HG03521 (cell line): ENCODE measurements around the gene UQCR11.
"Not testable (repeated sequence)": the region's sequence is repeated elsewhere in the genome, so short reads cannot be mapped to it uniquely, and the experiment has no call there.

ENCODE experiments used
- ATAC-seq: cut with Tn5 transposase; IDR thresholded peaks from one replicate; pipeline ENCODE4 v1.9.1; 2021; ENCODE audit warnings: mild to moderate bottlenecking, moderate library complexity; ENCODE audit not compliant: unreplicated experiment

Gene UQCR11

DNA sequence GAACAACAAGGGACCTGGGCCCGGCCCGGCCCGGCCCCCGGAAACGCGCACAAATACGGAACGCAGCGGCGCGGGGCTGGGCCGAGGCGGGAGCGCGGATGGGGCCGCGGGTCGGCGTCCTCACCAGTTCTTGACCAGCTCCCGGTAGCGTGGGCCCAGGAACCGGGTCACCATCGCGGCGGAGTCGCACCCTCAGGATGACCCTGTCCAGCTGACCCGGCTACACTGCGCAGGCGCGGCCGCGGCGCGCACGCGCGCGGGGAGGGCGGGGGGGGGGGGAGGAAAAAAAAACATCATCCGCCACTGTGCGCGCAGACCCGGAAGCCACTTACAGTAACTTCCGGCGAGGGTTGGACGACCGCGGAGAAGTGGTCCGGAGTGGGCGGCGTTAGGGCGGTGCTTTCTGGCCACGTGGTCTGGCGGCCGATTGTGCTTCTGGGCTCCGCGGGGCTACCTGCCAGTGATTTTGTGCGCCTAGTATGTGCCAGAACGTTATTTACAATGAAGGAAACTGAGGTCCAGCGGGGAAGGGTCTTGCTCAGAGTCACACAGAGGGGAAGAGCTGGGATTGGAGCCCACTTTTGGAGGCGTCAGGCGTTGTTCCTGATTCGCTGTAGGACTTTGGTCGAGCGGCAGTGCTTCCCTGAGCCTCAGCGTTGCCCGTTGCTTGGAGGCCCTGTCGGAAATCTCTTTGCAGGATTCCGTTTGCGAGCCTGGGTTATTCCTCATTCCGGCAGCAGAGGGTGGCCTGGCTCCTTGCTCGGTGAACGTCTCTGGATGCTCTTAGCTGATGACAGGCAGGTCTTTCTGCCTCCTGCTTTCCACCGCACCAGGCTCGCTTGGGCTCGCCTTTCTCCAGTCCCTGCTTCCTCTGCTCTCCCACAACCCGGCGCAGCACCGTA lies at the start of gene UQCR11:
UQCR11 (minus strand) TSS at position 227 of the 902 bp plus-strand sequence; CDS start at position 174, 53 bp downstream.
- peak; percentile 88 for ATAC-seq

DNA sequence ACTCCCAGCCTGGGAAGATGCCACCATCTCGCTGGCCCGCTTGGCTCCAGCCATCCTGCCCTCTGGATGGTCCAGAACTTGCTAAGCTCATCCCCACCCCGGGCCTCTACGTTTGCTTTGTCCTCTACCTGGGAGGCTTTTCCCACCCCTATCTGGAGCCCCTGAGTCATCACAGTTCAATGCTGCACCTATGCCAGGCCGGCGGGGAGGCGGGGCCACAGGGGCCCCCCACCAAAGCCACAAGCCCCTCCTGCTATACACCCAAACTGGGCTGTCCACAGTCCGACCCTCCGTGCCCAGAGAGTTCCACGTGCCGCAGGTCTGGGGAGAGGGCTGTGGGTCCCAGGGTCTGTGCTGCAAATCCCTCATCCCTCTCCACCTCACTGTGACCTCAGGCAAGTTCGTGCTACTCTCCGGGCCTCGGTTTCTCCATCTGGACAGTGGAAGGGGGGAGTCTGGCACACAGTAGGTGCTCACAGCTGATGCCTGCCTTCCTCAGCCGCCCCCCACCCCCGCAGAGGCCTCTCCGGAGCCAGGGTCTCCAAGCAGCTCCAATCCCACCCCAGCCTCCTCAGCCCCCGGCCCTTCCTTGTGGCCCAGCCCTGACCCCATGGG lies 49.0 kb upstream of the UQCR11 start:
- ATAC-seq: no peak

DNA sequence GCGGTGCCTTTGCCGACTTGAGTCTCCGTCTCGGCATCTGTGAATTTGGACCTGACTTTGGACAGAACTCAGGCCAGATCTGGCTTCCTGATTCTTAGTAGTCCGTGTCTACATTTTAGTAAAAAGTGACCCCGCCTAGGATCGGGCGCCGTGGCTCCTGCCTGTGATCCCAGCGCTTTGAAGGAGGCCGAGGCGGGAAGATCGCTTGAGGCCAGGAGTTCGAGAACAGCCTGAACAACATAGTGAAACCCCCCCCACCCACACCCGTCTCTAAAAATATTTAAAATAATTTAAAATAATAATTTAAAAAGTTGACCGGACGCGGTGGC lies 48.0 kb upstream of the UQCR11 start:
- no peak for ATAC-seq

DNA sequence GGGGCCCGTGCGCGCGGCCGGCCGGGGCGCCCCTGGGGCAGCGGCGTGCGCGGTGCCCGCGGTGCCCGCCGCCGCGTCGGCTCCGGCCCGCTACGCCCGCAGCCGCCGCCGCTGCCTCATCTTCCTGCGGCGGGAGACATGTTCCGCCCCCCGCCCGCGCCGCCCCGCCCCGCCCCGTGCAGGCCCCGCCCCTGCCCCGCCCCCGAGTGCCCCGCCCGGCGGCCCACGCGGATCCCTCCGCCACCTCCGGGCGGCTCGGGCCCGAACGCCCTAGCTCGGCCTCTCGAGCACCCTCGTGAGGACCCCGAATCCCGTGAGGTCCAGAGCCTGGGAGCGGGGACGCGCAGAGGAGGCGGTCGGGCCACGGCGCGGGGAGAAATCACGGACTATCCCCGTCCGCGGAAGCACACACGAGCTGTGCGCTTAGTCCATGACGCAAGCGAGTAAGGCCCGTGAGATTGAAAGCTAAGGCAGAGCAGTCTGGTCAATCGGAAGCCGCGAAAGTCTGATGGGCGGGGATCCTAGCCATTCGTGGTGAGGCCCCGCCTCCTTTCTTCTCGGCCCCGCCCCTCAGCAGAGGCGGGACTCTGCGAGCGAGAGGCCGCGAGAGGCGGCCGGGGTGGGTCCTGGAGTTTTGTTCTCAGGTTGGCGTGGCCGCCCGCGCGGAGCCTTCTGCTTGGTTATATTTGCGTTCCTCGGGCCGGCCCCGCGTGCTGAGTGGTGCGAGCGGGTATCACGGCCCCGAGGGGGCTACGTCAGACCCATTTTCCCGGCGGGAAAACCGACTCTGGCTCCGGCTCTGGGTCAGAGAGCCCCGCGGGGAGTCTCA lies 47.4 kb upstream of the UQCR11 start, which contains the start of gene TCF3:
TCF3 (minus strand) TSS at position 145 of the 829 bp plus-strand sequence. CDS start 2,367 bp downstream, outside the sequence.
- ATAC-seq: peak; percentile 63

DNA sequence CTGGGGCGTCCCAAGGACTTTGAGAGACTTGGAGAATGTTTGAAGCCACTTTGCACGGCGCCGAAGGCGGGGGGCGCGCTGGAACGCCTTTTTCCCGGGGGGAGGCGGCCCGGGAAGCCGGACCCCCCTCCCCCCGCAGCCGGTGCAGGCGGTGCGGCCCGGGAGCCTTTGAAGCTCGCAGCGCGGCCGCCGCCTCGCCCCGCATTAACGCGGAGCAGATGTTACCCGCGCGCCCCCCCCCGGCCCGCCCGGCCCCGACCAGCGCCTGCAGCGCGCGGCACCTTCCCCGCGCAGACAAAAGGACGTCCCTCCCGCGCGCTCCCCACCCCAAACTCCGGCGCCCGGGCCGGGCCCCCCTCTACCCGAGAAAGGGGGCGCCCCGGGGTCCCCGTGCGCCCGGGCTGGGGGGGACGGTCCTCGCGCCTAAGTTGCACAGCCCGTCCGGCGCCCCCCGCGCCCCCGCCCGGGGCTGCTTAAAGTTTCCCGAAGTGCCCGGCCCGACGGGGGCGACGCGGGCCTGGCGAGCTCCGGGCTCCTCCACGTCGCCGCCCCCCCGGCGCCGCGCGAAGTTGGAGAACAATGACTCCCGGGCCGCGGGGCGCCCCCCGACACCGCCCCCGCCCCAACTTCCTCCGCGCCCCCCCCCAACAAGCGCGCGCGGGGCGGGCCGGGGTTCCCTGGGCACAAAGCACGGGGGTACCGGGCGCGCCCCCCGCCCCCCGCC lies 46.5 kb upstream of the UQCR11 start:
- ATAC-seq: peak; percentile 0

DNA sequence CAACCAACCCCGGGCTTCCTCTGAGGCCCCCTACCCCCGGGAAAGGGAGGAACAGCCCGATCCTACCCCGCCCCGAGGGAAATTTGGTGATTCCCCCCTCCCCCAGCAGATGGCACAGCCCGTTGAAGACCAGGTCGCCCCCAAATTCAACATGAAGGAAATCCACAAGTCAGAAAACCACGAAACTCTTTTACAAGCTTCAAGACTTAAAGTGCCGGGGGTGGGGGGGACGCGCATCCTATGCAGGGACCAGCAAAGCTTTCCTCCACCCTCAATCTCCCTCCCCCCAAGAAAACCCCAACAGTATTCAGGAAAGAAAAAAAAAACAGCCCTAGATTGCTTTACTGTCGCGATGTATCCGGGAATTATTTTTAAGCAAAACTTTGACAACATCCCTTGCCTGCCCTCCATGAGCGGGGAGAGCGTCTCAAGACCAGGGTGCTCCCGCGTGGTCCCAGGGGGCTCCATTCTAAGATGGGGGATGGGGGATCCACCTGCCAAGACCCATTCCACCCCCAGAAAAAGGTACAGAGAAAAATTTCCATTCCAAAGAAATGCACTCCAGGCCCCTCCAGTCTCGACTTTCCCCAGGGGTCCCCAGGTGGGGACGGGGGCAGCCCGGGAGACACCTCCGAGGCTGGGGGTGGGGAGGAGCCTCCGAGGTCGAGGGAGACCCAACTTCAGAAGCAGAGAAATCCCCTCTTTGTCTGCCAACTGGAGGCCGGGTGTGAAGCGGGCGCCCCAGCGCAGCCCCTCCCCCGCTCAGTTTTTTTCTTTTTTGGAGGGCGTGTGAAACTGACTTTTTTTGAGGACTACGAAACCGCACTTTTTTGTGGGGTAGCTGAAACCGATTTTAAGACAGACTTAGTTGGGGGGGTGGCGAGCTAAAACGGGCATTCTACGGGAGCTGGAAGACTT lies 45.6 kb upstream of the UQCR11 start:
- no peak for ATAC-seq

DNA sequence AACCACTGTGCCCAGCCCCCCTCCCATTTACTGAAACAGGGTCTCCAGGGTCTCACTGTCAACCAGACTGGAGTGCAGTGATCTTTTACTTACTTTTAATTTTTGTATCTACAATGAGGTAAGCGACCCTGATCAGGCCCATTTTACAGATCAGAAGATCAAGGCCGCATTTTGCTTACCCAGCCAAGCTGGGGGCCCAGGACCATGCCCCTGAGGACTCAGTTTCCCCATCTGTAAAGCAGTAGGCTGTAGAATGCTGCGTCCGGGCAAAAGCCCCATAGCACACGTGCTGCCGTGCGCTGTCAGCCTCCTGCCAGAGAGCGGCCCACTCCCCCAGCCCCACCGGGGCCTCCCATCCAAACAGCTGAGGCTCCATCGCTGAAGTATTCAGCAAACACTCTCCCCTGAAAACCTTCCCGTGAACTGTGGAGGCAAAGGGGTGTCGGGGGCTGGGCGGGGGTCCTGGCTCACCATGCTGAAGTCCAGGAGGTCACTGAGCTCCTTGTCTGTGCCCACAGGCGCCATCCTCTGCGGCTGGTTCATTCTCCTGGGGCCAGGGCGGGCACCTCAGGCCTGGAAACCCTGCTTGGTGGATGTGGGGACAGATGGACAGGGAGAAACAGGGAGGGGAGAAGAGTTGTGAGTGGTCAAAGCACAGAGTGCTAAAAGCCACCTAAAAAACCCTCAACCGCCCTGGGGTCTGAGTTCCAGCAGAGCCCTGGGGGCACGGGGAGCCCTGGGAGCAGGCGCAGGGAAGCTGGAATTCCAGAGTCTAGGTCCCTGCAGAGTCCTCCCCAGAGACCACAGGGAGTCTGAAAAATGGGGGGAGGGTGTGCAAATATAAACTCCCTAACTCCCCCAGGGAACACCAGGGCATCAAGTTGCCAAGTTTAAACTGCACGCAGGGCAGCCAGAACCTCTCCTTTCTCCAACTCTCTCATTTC lies 44.7 kb upstream of the UQCR11 start:
- no peak for ATAC-seq

DNA sequence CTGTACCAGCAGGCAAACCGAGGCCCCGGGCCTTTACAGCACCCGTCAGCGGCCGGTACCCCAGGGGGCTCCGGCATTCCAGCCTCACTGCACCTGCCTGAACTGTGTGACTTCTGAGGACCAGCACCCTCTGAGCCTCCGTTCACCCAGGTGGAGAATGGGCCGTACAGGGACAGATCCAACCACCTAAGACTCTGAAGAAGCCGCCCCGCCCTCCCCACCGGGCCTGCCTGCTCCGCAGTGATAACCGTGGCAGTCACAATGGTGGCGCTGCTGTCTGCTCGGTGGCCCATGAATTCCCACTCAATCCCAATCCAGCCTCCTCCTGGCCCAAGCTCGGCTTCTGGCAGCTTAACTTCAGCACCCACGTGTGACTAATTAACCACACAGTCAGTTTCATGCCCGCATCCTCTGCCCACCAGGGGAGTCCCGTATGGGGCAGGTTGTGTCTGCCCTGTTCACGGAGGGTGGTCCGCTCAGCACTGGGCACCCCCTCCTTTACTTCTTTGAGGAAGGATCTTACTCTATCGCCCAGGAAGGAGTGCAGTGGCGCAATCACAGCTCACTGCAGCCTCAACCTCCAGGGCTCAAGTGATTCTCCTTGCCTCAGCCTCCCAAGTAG lies 43.8 kb upstream of the UQCR11 start:
- no peak for ATAC-seq

DNA sequence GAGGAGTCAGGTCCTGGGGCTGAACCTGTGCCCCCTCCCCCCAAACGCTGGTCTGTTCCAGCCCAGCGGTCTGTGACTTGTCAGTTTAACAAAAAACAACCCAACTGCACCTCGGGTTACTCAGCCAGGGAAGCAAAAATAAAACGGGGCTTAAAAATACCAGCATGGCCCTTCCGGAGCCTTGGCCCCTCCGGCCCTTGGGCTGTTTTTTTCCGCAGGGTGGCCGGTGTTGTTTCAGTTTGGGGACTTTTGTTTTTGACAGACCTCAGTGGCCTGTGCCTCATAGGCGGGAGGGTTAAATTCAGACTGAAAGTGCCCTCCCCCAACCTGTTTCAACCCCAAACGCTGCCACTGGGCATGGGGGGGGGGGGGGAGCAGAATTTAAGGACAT lies 43.2 kb upstream of the UQCR11 start:
- ATAC-seq: no peak

DNA sequence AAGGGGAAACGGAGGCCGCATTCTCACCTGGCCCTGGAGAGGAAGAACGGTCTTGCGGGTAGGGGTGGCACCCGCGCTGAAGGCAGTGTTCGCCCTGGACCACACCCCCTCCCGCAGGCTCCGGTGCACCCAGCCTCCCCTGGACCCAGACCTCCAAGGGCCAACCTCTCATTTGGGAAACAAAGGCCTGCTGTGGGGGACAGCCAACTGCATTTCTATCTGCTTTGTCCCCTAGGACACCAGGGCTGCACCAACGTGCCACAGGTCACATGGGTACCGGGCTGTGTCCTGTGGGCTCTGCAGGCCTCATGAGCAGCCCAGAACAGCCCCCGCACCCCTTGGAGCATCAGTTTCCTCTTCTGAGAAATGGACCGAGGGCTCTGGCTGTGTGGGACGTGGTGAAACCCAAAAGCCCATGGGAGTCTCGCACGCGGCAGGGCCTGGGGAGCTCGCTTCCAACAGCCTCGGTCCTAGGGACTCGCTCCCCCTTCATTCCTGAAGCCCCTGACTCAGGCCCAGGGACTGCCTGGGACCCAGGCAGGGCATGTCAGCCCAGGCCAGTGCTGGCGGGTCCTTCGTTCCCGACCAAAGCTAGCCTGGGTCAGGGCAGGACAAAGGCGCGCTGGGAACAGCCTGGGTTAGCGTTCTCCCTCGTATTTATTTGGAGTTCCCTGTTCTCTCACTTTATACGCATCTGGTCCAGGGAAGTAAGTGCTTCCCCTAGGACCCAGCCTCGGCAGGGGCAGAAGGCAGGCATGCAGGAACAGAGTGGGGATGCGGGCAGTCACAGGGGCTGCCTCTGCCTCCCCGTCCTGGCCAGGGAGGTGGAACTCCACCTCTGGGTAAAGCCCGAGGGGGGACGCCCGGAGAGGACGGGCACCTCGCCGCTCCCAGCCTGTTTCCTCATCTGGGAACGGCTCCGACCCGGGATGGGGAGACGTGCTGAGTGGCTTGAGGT lies 42.5 kb upstream of the UQCR11 start:
- ATAC-seq: no peak

DNA sequence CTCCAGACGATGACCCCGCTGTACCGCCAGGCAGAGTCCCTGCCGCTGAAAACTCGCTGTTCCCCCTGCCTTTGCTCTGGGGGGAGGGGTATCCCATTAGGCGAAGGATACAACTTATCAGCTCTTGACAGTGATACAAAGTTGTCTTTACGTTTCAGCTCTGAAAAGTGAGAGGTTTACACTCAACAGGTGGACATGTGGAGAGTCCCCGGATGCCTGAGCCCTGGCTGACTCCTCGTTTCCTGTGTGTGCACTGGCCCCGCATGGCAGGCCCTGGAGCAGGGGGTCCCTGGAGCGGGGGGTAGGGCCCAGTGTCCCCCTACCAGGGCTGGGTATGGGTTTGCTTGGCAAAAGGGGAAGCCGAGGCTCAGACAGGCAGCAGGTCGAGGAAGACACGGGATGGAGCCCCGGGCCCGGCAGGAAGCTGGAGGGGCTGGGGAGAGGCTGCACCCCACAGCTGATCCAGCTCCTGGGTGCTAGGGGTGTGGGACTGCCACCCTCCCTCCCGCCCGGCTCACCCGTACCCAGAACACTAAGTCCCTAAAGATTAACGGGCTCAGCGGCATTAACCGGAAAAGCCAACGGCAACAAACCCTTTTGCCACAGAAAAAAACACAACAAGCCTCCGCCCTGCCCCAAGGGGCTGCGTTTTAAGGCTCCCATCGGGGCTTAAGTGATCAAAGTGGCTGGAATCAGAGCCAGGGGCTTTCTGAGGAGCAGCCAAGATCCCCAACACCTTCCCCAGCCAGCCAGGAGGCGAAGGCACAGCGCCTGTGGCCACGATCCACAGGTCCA lies 41.6 kb upstream of the UQCR11 start:
- ATAC-seq: no peak

DNA sequence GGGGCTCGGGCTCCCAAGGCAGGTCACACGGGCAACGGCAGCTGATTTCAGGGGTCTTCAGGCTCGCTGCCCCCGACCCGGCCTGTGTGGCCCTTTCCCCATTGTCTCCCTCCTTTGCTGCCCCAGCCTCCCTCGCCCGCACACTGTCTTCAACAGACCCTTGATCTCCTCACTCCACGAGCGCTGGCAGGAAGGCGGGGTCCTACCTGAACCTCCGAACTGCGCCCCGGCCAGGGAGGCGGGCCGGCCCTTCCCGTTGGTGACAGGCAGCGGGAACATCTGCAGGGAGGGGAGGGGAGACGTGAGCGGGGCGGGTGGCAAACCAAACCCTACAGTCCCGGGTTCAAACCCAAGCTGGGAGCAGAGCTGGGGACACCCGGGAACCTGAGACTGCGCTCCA lies 40.9 kb upstream of the UQCR11 start:
- ATAC-seq: no peak

DNA sequence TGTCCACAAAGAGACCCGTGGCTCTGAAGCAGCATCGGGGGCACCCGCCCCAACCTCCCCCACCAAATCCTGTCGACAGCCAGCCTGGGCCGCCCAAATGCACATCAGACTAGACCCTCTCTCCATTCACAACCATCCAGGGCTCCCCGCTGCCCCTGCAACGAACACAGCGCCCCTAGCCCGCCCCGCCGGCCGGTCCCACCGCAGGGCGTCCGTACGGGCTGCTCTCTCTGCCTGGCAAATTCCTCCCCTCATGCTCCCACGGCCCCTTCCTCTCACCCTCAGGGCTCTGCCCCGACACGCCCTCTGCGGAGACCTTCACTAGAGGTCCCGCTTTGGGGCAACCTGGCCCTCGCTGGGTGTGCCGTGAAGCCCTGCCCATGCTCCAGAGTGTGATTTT lies 40.0 kb upstream of the UQCR11 start:
- no peak for ATAC-seq

DNA sequence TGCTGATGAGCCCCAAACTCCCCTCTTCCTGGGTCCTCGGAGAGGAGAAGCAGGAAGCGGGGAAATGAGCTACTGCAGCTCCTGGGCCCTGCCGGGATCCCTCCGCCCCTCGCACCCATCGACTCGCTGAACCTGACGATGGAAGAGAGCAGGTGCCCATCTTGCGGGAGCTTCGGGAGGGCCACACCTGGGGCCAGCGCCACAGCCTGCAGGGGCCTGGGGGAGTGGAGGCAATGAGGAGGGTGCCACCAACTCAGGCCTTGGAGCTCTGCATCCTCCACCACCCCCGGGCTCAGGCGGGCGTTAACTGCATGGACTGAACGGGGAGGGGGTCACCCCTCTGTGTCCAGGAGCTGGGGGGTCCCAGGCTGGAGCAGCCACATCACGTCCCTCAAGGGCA lies 38.8 kb upstream of the UQCR11 start:
- ATAC-seq: no peak

DNA sequence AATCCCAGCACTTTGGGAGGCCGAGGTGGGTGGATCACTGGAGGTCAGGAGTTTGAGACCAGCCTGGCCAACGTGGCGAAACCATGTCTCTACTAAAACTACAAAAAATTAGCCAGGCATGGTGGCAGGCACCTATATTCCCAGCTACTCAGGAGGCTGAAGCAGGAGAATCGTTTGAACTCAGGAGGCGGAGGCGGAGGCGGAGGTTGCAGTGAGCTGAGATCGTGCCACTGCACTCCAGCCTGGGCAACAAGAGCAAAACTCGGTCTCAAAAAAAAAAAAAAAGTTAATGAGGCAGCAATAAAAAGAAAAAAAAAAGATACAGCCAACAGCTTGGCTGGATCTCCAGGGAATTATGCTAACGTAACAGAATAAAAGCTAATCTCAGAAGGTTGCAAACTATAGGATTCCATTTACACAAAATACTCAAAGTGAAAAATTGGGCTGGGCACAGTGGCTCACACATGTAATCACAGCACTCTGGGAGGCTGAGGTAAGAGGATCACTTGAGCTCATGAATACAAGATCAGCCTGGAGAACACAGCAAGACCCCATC lies 35.7 kb upstream of the UQCR11 start:
- ATAC-seq: not testable (repeated sequence)
